Stimulated activated CD4-positive, alpha-beta T cell treated with anti-CD3 and anti-CD28 coated beads, Interleukin-1b, Interleukin-23, amount 100 ng/mL, for 24 hours (primary cell): ENCODE results near the gene GALNT10.

Experiments used
- DNase-seq, 4 experiments: peaks; one replicate each; pipeline ENCODE4 v3.0.0-alpha.2; 2020; ENCODE audit warnings: low read depth in 4 of 4, low spot score in 1 of 4

The GALNT10 gene

GRCh38 chr5:154202379-154203260, 12.1 kb downstream of the GALNT10 start:
- DNase-seq, result peak in 2 of 4 experiments; percentile 40 to 45

- no peak for DNase-seq
Measured at GRCh38 chr5:154203798-154204578, 13.5 kb downstream of the GALNT10 start.

- no peak for DNase-seq
Measured at GRCh38 chr5:154205441-154206117, 15.0 kb downstream of the GALNT10 start.

GRCh38 chr5:154206311-154206710, 15.8 kb downstream of the GALNT10 start:
- no peak for DNase-seq

GRCh38 chr5:154207204-154207603, 16.7 kb downstream of the GALNT10 start:
- no peak for DNase-seq

- DNase-seq, result no peak
Measured at GRCh38 chr5:154209591-154210081, 19.1 kb downstream of the GALNT10 start.

- DNase-seq, result no peak
Measured at GRCh38 chr5:154210163-154210562, 19.6 kb downstream of the GALNT10 start.

GRCh38 chr5:154211641-154212390, 21.3 kb downstream of the GALNT10 start:
- DNase-seq, result no peak

- no peak for DNase-seq
Measured at GRCh38 chr5:154213592-154213991, 23.1 kb downstream of the GALNT10 start.

GRCh38 chr5:154214371-154215106, 24.0 kb downstream of the GALNT10 start:
- no peak for DNase-seq

GRCh38 chr5:154215571-154216325, 25.2 kb downstream of the GALNT10 start:
- DNase-seq, result no peak

- DNase-seq, result no peak
Measured at GRCh38 chr5:154217462-154217861, 26.9 kb downstream of the GALNT10 start.

GRCh38 chr5:154218786-154219185, 28.3 kb downstream of the GALNT10 start:
- no peak for DNase-seq

- DNase-seq, result no peak
Measured at GRCh38 chr5:154220625-154221024, 30.1 kb downstream of the GALNT10 start.

- DNase-seq, result peak in 1 of 4 experiments; percentile 25
Measured at GRCh38 chr5:154221371-154221896, 30.9 kb downstream of the GALNT10 start.

- DNase-seq, result no peak
Measured at GRCh38 chr5:154222414-154222813, 31.9 kb downstream of the GALNT10 start.

- no peak for DNase-seq
Measured at GRCh38 chr5:154223320-154223719, 32.8 kb downstream of the GALNT10 start.

GRCh38 chr5:154227090-154227489, 36.6 kb downstream of the GALNT10 start:
- no peak for DNase-seq

- no peak for DNase-seq
Measured at GRCh38 chr5:154228696-154229095, 38.2 kb downstream of the GALNT10 start.
